ENCODE results near the gene ANKS6.

The ANKS6 gene

DNA sequence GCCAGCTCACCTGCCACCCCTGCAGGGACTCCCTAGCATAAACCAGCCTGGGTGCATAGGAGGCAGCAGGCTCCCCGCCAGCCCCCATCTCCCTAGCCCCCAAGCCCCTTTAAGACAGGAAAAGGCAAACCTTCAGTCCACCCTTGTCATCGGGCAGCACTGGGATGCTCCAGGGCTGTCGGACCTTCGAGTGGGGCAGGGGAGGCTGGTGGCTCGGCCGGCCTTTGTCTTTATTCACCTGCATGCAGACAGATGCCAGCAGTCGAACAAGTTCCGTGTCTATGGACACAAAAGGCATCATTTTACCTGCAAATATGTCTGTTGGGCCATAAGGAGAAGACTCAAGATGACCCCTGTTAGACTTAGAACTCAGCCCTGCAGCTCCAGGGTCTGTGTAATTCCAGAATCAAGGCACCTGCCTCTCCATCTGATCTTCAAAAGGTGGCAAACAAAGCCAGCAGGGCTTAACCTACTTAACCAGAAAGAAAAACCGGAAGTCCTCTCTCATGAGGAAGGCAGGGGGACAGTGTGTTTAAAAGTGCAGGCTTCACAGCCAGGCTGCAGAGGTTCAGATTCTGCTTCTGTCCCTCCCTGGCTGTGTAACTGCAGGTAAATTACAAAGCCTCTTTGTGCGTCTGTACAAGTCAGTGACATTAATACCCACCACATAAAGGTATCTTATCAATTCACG, 16.2 kb downstream of the ANKS6 start:
- no peaks in the 10 kb centered on the region for H3K27me3 ChIP-seq (ENCODE audit: control insufficient read depth, low read length)
- H3K79me2 ChIP-seq (ENCODE audit: control insufficient read depth, low read length) = no peaks in the 10 kb centered on the region
- H3K4me1 ChIP-seq (ENCODE audit: control insufficient read depth, low read length) = no peaks in the 10 kb centered on the region
- H3K9me2 ChIP-seq (replicated peaks; ENCODE audit: control insufficient read depth, low read length) = no peaks in the 10 kb centered on the region
- no peaks in the 10 kb centered on the region for H4K20me1 ChIP-seq (ENCODE audit: control insufficient read depth, insufficient read depth, low read depth, low read length)
- no peaks in the 10 kb centered on the region for H3K36me3 ChIP-seq (ENCODE audit: control insufficient read depth, low read length)
- no peak overlapping the region for H3K4me2 ChIP-seq (ENCODE audit: low read length)
- H3K4me3 ChIP-seq (ENCODE audit: low read length) = no peak overlapping the region
- H3F3A ChIP-seq (ENCODE audit: control insufficient read depth, insufficient read depth) = no peaks in the 10 kb centered on the region
- H3K9me3 ChIP-seq (ENCODE audit: control insufficient read depth, insufficient read depth, low read length) = no peaks in the 10 kb centered on the region
- TF ChIP-seq EZH2phosphoT487 (IDR thresholded peaks at IDR 0.05; ENCODE audit: borderline replicate concordance, low read length) = no peak
- TF ChIP-seq, protein P1, sequence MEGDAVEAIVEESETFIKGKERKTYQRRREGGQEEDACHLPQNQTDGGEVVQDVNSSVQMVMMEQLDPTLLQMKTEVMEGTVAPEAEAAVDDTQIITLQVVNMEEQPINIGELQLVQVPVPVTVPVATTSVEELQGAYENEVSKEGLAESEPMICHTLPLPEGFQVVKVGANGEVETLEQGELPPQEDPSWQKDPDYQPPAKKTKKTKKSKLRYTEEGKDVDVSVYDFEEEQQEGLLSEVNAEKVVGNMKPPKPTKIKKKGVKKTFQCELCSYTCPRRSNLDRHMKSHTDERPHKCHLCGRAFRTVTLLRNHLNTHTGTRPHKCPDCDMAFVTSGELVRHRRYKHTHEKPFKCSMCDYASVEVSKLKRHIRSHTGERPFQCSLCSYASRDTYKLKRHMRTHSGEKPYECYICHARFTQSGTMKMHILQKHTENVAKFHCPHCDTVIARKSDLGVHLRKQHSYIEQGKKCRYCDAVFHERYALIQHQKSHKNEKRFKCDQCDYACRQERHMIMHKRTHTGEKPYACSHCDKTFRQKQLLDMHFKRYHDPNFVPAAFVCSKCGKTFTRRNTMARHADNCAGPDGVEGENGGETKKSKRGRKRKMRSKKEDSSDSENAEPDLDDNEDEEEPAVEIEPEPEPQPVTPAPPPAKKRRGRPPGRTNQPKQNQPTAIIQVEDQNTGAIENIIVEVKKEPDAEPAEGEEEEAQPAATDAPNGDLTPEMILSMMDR (IDR thresholded peaks at IDR 0.05; ENCODE audit: low read depth, low read length, poor library complexity, severe bottlenecking) = no peak
- no peak overlapping the region for H3K27ac ChIP-seq (ENCODE audit: low read depth, low read length)

GRCh38 chr9:98778711-98779530, 17.4 kb downstream of the ANKS6 start:
- no peak overlapping the region for H3K27ac ChIP-seq (ENCODE audit: low read depth, low read length)

GRCh38 chr9:98778251-98778650, 18.1 kb downstream of the ANKS6 start:
- TF ChIP-seq, protein P1 (IDR thresholded peaks at IDR 0.05; ENCODE audit: low read depth, low read length, poor library complexity, severe bottlenecking) = no peak
- TF ChIP-seq EZH2phosphoT487 (IDR thresholded peaks at IDR 0.05; ENCODE audit: borderline replicate concordance, low read length) = no peak
- Histone ChIP-seq H3K4me3 (ENCODE audit: low read length) (no peak overlapping the region), H3K36me3 (ENCODE audit: control insufficient read depth, low read length) (no peaks in the 10 kb centered on the region), H3K79me2 (ENCODE audit: control insufficient read depth, low read length) (no peaks in the 10 kb centered on the region), H3F3A (ENCODE audit: control insufficient read depth, insufficient read depth) (no peaks in the 10 kb centered on the region), H3K9me3 (ENCODE audit: control insufficient read depth, insufficient read depth, low read length) (no peaks in the 10 kb centered on the region), H3K4me2 (ENCODE audit: low read length) (no peak overlapping the region), H3K4me1 (ENCODE audit: control insufficient read depth, low read length) (no peaks in the 10 kb centered on the region), H3K27me3 (ENCODE audit: control insufficient read depth, low read length) (no peaks in the 10 kb centered on the region), H3K27ac (ENCODE audit: low read depth, low read length) (no peak overlapping the region), H4K20me1 (ENCODE audit: control insufficient read depth, insufficient read depth, low read depth, low read length) (no peaks in the 10 kb centered on the region), H3K9me2 (replicated peaks; ENCODE audit: control insufficient read depth, low read length) (no peaks in the 10 kb centered on the region)

More at GRCh38 chr9:98778711-98779530, 17.4 kb downstream of the ANKS6 start:
- H3K27me3 ChIP-seq (ENCODE audit: control insufficient read depth, low read length) = no peaks in the 10 kb centered on the region
- no peaks in the 10 kb centered on the region for H3F3A ChIP-seq (ENCODE audit: control insufficient read depth, insufficient read depth)
- H3K4me1 ChIP-seq (ENCODE audit: control insufficient read depth, low read length) = no peaks in the 10 kb centered on the region
- TF ChIP-seq EZH2phosphoT487 (IDR thresholded peaks at IDR 0.05; ENCODE audit: borderline replicate concordance, low read length) = no peak
- TF ChIP-seq, protein P1 (IDR thresholded peaks at IDR 0.05; ENCODE audit: low read depth, low read length, poor library complexity, severe bottlenecking) = no peak
- no peaks in the 10 kb centered on the region for H4K20me1 ChIP-seq (ENCODE audit: control insufficient read depth, insufficient read depth, low read depth, low read length)
- H3K9me3 ChIP-seq (ENCODE audit: control insufficient read depth, insufficient read depth, low read length) = no peaks in the 10 kb centered on the region
- no peaks in the 10 kb centered on the region for H3K36me3 ChIP-seq (ENCODE audit: control insufficient read depth, low read length)
- H3K4me2 ChIP-seq (ENCODE audit: low read length) = no peak overlapping the region
- no peak overlapping the region for H3K4me3 ChIP-seq (ENCODE audit: low read length)
- H3K9me2 ChIP-seq (replicated peaks; ENCODE audit: control insufficient read depth, low read length) = no peaks in the 10 kb centered on the region
- H3K79me2 ChIP-seq (ENCODE audit: control insufficient read depth, low read length) = no peaks in the 10 kb centered on the region
